HCT116 (cell line): ENCODE results near the gene FASN. TPM values are rescaled to one million over a fixed set of nuclear protein-coding genes. Genes with fewer than 3 reads are reported as not detected.

ENCODE experiments used
- ATAC-seq: fragments of 200-7000 bp; cut with Tn5 transposase; 2 replicates; pipeline ENCODE4 v1.9.1; 2020; ENCODE audit warnings: mild to moderate bottlenecking, moderate library complexity
- BruUV-seq: library from RNA; stranded (reverse); fragments of 400-500 nt; replicated peaks from 2 replicates; lab custom pipeline; 2021; lab: Mats Ljungman, UMichigan
- CTCF ChIA-PET: fragments of 300-600 bp; sonication (Branson Sonifier 250); formaldehyde crosslinking; loops from one replicate; lab custom pipeline; 2021; ENCODE audit warnings: antibody characterized with exemption; lab: Charles Lee
- POLR2A ChIA-PET: fragments of 300-600, 350-600 bp; sonication (Branson Sonifier 250); formaldehyde crosslinking; loops from one replicate; lab custom pipeline; 2021; ENCODE audit warnings: antibody characterized with exemption; lab: Charles Lee
- RAD21 ChIA-PET, 2 experiments: fragments of 300-600 bp; sonication (Branson Sonifier 250); formaldehyde crosslinking; loops; one replicate each; lab custom pipeline; 2023; ENCODE audit warnings: low total read pairs in 2 of 2; ENCODE audit not compliant: uncharacterized antibody in 2 of 2, unreplicated experiment in 2 of 2, low non-redundant PET in 1 of 2; lab: Charles Lee
- DNase-seq: peaks from one replicate; pipeline ENCODE4 v3.0.0-alpha.2; 2010; ENCODE audit warnings: low read depth, low spot score
- H2AFZ ChIP-seq: fragments of 200-600 bp; shearing (Covaris generic), sonication (generic); 2 replicates; pipeline ENCODE4 v1.6.1; 2017; ENCODE audit warnings: low read depth, mixed run types, mixed read lengths, antibody characterized with exemption, low read length; ENCODE audit not compliant: poor library complexity, severe bottlenecking
- H3K27ac ChIP-seq: 2 replicates; pipeline ENCODE4 v1.5.1; 2012; ENCODE audit warnings: low read depth, low read length
- H3K27me3 ChIP-seq: fragments of 200-600 bp; sonication (generic); 2 replicates; pipeline ENCODE4 v1.6.1; 2016; ENCODE audit warnings: mixed run types, low read length, mixed read lengths; ENCODE audit not compliant: insufficient read depth
- H3K36me3 ChIP-seq, 2 experiments: fragments of 200-500 bp in 1 of 2; fragments of 200-600 bp in 1 of 2; sonication (Bioruptor generic) in 1 of 2; sonication (generic) in 1 of 2; 2 replicates each; pipeline versions ENCODE4 v1.5.1 to v1.6.1; 2014 to 2016; ENCODE audit warnings: low read length in 2 of 2, inconsistent platforms in 1 of 2, mixed read lengths in 1 of 2, mixed run types in 1 of 2; ENCODE audit not compliant: insufficient read depth in 2 of 2, control insufficient read depth in 1 of 2
- H3K4me1 ChIP-seq, 2 experiments: fragments of 200-600 bp in 1 of 2; sonication (generic) in 1 of 2; 2 replicates each; pipeline versions ENCODE4 v1.5.1 to v1.6.1; 2012 to 2017; ENCODE audit warnings: low read length in 2 of 2, inconsistent platforms in 1 of 2, mild to moderate bottlenecking in 1 of 2, mixed read lengths in 1 of 2, mixed run types in 1 of 2, moderate library complexity in 1 of 2; ENCODE audit not compliant: insufficient read depth in 2 of 2, control insufficient read depth in 1 of 2
- H3K4me2 ChIP-seq: fragments of 200-600 bp; sonication (generic); 2 replicates; pipeline ENCODE4 v1.6.1; 2017; ENCODE audit warnings: mixed run types, low read length, mixed read lengths
- H3K4me3 ChIP-seq, 2 experiments: fragments of 200-600 bp in 1 of 2; sonication (generic) in 1 of 2; replicated peaks in 1 of 2; 2 replicates each; pipeline ENCODE4 v1.5.1; 2011 to 2016; ENCODE audit warnings: low read length in 2 of 2, control low read depth in 1 of 2, low read depth in 1 of 2, mild to moderate bottlenecking in 1 of 2, mixed read lengths in 1 of 2, mixed run types in 1 of 2
- H3K79me2 ChIP-seq: fragments of 200-600 bp; sonication (generic); 2 replicates; pipeline ENCODE4 v1.6.1; 2017; ENCODE audit warnings: mild to moderate bottlenecking, mixed run types, low read length, moderate library complexity, mixed read lengths; ENCODE audit not compliant: insufficient read depth
- H3K9ac ChIP-seq: fragments of 200-600 bp; sonication (generic); 2 replicates; pipeline ENCODE4 v1.6.1; 2016; ENCODE audit warnings: low read length, mixed read lengths
- H3K9me2 ChIP-seq: fragments of 200-600 bp; sonication (generic), shearing (Covaris generic); 2 replicates; pipeline ENCODE4 v1.6.1; 2017; ENCODE audit warnings: mixed run types, mild to moderate bottlenecking, moderate library complexity; ENCODE audit not compliant: insufficient read depth
- H3K9me3 ChIP-seq, 2 experiments: fragments of 200-500 bp in 1 of 2; fragments of 200-600 bp in 1 of 2; sonication (Bioruptor generic) in 1 of 2; sonication (generic) in 1 of 2; 2 replicates each; pipeline ENCODE4 v1.6.1; 2014 to 2017; ENCODE audit warnings: low read length in 2 of 2, mixed read lengths in 2 of 2, inconsistent platforms in 1 of 2, low read depth in 1 of 2, mild to moderate bottlenecking in 1 of 2, mixed run types in 1 of 2, moderate library complexity in 1 of 2; ENCODE audit not compliant: control insufficient read depth in 1 of 2, insufficient read depth in 1 of 2
- H4K20me1 ChIP-seq: fragments of 200-600 bp; sonication (generic), shearing (Covaris generic); 2 replicates; pipeline ENCODE4 v1.6.1; 2017; ENCODE audit warnings: mixed run types, mild to moderate bottlenecking, moderate library complexity; ENCODE audit not compliant: insufficient read depth
- CEBPB ChIP-seq: IDR thresholded peaks from 2 replicates; pipeline ENCODE4 v1.6.1; 2012; ENCODE audit warnings: low read depth
- CTCF ChIP-seq, 3 experiments: fragments of 200-600 bp in 1 of 3; sonication (generic) in 1 of 3; IDR thresholded peaks in 2 of 3; conservative IDR thresholded peaks in 1 of 3; 2 replicates each; pipeline ENCODE4 v1.5.1; 2012 to 2017; ENCODE audit warnings: low read depth in 2 of 3, low read length in 2 of 3, antibody characterized with exemption in 1 of 3, borderline replicate concordance in 1 of 3, control low read depth in 1 of 3, mild to moderate bottlenecking in 1 of 3, mixed read lengths in 1 of 3, mixed run types in 1 of 3, moderate library complexity in 1 of 3; ENCODE audit not compliant: insufficient read depth in 1 of 3
- ELF1 ChIP-seq: IDR thresholded peaks from 2 replicates; pipeline ENCODE4 v1.6.1; 2012; ENCODE audit warnings: low read depth, borderline replicate concordance
- EZH2 ChIP-seq: fragments of 200-600 bp; sonication (generic); IDR thresholded peaks from 2 replicates; pipeline ENCODE4 v1.6.1; 2017; ENCODE audit warnings: antibody characterized with exemption, mixed run types
- POLR2A ChIP-seq: IDR thresholded peaks from 2 replicates; pipeline ENCODE4 v1.7.0; 2011; ENCODE audit warnings: borderline replicate concordance; ENCODE audit not compliant: insufficient read depth, insufficient read length; ENCODE audit errors: extremely low read depth
- POLR2AphosphoS5 ChIP-seq: IDR thresholded peaks from 2 replicates; pipeline ENCODE4 v1.6.1; 2011; ENCODE audit warnings: mild to moderate bottlenecking, low read depth, low read length, moderate library complexity
- REST ChIP-seq: IDR thresholded peaks from 2 replicates; pipeline ENCODE4 v1.6.1; 2012; ENCODE audit warnings: low read depth
- SP1 ChIP-seq: IDR thresholded peaks from 2 replicates; pipeline ENCODE4 v1.6.1; 2012; ENCODE audit warnings: low read depth
- SRF ChIP-seq: IDR thresholded peaks from 2 replicates; pipeline ENCODE4 v1.6.1; 2012; ENCODE audit warnings: low read depth
- TCF7L2 ChIP-seq: IDR thresholded peaks from 2 replicates; pipeline ENCODE4 v1.7.0; 2011; ENCODE audit warnings: borderline replicate concordance, inconsistent platforms; ENCODE audit not compliant: insufficient read depth, insufficient read length; ENCODE audit errors: extremely low read depth
- ZFX ChIP-seq: fragments of 450-650 bp; IDR thresholded peaks from 2 replicates; pipeline ENCODE4 v1.6.1; 2017
- ZNF274 ChIP-seq: fragments of 200-500 bp; sonication (Bioruptor generic); IDR thresholded peaks from 2 replicates; pipeline ENCODE4 v1.6.1; 2014; ENCODE audit warnings: mild to moderate bottlenecking, low read depth, low read length, inconsistent platforms
- intact Hi-C: fragments of 100-400 bp; cut with micrococcal nuclease; formaldehyde crosslinking; loops from 2 replicates; pipeline ENCODE4 v1.10.0; 2022
- total RNA-seq: library from RNA; stranded (reverse); gene quantifications from one replicate; pipeline ENCODE4 v1.2.1, GENCODE V29; 2021; ENCODE audit not compliant: unreplicated experiment

FASN gene
- total RNA-seq, 1 experiment from 2014 or later = 754 TPM

- Histone ChIP-seq H2AFZ (no peak overlapping the region), H4K20me1 (peaks cover 9% of the 10 kb centered on the region; the same call in 1 of the 2 replicates), H3K27ac (no peak overlapping the region), H3K9me2 (no peaks in the 10 kb centered on the region), H3K36me3 (peaks cover 78 to 91% of the 10 kb centered on the region in 2 experiments), H3K4me1 (peaks cover 7 to 15% of the 10 kb centered on the region in 2 experiments), H3K4me3 (no peak overlapping the region), H3K9me3 (no peaks in the 10 kb centered on the region), H3K9ac (no peak overlapping the region), H3K79me2 (peaks cover 98% of the 10 kb centered on the region), H3K4me2 (no peak overlapping the region), H3K27me3 (no peaks in the 10 kb centered on the region)
- CTCF ChIA-PET = no interaction called here
- BruUV-seq = no TSS peak
- intact Hi-C loops = no loop called here
- ATAC-seq = no peak
- DNase-seq = no peak
- RAD21 ChIA-PET = no interaction called here
- POLR2A ChIA-PET = no interaction called here
- no peak for TF ChIP-seq CTCF (IDR thresholded peaks at IDR 0.05 in 2 of 3, conservative IDR thresholded peaks at IDR 0.05 in 1 of 3; ENCODE audit: borderline replicate concordance in 1 of 3, insufficient read depth in 1 of 3, low read depth in 2 of 3, low read length in 2 of 3)
- TF ChIP-seq POLR2AphosphoS5 = no peak
- no peak for TF ChIP-seq ZNF274
- no peak for TF ChIP-seq SP1
- TF ChIP-seq ZFX = no peak
- no peak for TF ChIP-seq POLR2A
- no peak for TF ChIP-seq SRF
- TF ChIP-seq REST = no peak
- no peak for TF ChIP-seq TCF7L2
- no peak for TF ChIP-seq ELF1
- TF ChIP-seq CEBPB = no peak
- no peak for TF ChIP-seq EZH2
These were observed 5.4 kb downstream of the FASN start for GRCh38 chr17:82092628-82092994.
